ENCODE results near the gene CCDC12.
"Not testable (repeated sequence)": the region's sequence is repeated elsewhere in the genome, so short reads cannot be mapped to it uniquely, and the experiment has no call there.

Gene CCDC12

GRCh38 chr3:46978985-46979944 is 2.7 kb upstream of the CCDC12 start, which contains the start of gene NBEAL2:
TSS of gene NBEAL2 (plus strand) at chr3:46979666. CDS start at chr3:46979862, 196 bp downstream.
- peak; percentile 95 for DNase-seq (ENCODE audit: low read depth)

- DNase-seq (ENCODE audit: low read depth) = no peak
Observed at GRCh38 chr3:46978381-46978780, 1.8 kb upstream of the CCDC12 start.

- no peak for DNase-seq (ENCODE audit: low read depth)
Observed at GRCh38 chr3:46977811-46978195, 1.3 kb upstream of the CCDC12 start.

GRCh38 chr3:46974421-46975171 is 1.9 kb downstream of the CCDC12 start:
- DNase-seq (ENCODE audit: low read depth) = no peak

DNA sequence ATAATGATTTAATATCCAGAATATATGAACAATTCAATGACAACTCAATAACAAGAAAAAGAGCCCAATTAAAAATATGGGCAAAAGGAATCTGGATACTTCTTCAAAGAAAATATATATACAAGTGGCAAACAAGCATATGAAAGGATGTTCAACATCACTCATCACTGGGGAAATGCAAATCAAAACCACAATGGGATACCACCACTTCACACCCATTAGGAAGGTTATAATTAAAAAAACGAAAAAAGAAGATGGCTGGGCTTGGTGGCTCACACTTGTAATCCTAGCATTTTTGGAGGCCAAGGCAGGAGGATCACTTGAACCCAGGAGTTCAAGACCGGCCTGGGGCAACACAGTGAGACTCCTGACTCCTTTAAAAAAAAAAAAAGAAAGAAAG is 4.1 kb downstream of the CCDC12 start:
- no peak for DNase-seq (ENCODE audit: low read depth)

- DNase-seq (ENCODE audit: low read depth) = no peak
Observed at GRCh38 chr3:46971742-46972141, 4.8 kb downstream of the CCDC12 start.

DNA sequence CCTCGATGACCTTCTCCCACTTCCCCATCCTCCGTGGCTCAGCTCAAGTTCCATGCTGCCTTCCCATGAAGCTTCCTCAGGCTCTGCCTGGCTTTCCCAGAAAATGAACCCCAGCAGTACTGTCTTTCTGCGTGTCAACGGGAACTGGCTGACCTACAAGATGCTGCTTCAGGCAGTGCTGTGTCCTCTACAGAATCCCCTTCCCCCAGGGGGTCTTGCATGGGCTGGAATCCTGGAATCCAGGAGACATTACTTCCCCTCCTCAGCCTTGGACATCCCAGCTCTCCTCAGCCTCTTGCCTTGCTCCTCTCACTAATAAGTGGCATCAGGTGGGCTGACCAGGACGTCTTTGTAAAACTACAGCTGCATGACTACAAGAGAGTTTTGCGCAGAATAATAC is 5.4 kb downstream of the CCDC12 start:
- DNase-seq (ENCODE audit: low read depth) = no peak

- DNase-seq (ENCODE audit: low read depth) = no peak
Observed at GRCh38 chr3:46970391-46971091, 6.0 kb downstream of the CCDC12 start.

GRCh38 chr3:46968783-46969428 is 7.6 kb downstream of the CCDC12 start:
- no peak for DNase-seq (ENCODE audit: low read depth)

- DNase-seq (ENCODE audit: low read depth) = no peak
Observed at GRCh38 chr3:46966811-46967210, 9.7 kb downstream of the CCDC12 start.

DNA sequence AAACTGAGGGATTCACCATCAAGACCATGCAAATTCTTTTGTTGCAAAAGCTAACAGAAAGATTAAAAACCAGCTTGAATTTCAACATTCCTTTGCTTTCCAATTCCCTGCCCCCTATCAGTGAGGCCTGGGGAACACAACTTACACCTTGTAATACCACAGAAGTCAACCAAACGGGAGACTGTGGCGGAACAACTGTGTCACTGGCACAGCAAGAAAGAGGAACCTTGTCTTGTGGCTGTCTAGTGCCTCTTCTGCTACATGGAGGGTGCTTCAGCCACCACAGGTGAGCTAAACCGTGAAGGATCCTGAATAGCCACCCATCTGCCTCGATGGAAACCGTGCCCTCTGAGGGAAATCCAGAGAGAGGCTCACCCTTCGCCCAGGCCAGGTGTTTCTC is 11.4 kb downstream of the CCDC12 start:
- no peak for DNase-seq (ENCODE audit: low read depth)

- DNase-seq (ENCODE audit: low read depth) = not testable (repeated sequence)
Observed at GRCh38 chr3:46964038-46964590, 12.4 kb downstream of the CCDC12 start.

DNA sequence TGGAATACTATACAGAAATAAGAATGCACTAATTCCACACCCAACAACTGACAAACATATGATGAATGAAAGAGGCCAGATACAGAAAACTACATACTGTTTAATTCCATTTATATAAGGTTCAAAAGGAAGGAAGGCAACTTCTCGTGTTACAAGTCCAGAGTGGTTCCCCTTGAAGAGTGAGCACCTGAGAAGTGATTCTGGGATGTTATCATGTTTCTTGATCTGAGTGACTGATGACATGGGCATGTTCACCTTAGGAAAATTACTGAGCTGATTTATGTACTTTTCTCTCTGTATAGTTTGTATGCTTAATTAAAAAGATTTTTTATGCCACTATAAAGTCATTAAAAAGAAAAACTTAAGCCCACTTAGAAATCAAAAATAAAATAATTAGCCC is 13.6 kb downstream of the CCDC12 start:
- no peak for DNase-seq (ENCODE audit: low read depth)

DNA sequence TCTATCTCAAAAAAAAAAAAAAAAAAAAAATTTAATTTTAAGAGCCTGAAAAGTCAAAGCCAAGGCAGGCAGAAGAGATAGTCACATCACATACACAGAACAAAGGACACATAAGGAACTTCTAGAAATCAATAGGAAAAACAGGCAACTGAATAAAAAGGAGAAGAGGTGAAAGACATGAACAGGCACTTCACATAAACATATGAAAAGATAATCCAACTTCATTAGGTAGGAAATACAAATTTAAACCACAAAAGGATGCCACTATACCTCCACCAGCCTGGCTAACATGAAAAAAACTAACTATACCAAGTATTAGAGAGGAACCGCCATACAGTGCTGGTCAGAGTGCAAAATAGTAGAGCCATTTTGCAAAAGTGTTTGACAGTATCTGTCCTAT is 14.1 kb downstream of the CCDC12 start:
- DNase-seq (ENCODE audit: low read depth) = no peak

DNA sequence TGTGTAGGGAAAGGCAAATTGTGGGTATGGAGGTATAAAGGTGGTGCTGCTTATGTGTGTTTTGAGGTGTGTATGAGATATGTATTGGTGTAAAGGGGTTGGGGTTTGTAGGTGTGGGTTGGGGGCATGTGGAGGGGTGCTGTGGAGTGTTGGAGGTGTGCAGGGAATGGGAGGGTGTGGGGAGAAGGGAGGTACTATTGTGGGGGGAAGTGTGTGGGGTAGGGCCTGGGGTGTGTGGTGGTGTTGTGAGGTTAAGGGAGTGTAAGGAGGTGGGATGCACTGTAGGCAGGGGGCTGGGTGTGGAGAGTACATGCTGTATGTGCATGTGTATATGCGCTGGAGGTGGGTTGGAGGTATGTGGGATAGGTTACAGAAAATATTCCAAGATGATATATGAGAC is 15.7 kb downstream of the CCDC12 start:
- no peak for DNase-seq (ENCODE audit: low read depth)

DNA sequence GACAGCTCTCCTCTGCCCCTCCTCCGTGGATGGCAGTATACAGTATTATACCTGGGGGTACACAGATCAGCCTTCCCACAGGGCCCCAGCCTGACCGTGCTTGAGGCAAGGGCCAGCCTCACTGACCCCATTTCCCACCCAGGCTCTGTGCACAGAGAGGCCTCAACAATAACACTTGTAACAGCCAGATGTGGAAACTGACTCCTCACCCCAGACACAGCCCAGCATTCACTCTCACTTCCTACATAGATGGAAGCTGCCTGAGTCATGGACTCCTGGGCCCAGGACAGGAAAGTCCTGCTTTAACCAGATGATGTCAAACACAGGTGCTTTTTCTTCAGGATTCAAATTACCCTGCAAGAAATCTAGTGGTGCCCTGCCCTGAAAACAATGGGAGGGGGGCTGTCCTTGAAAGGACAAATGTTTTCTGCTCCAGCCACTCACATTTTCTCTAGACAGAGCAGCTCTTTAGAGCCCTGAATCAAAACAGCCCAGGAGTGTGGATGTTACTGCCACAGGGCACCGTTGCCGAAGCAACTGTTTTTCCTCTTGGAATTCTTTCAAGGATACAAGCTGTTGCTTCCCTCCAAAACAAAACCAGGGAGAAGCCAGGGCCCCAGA is 16.4 kb downstream of the CCDC12 start:
- DNase-seq (ENCODE audit: low read depth) = no peak

GRCh38 chr3:46959161-46959511 is 17.4 kb downstream of the CCDC12 start:
- no peak for DNase-seq (ENCODE audit: low read depth)

- DNase-seq (ENCODE audit: low read depth) = no peak
Observed at GRCh38 chr3:46958467-46959160, 17.9 kb downstream of the CCDC12 start.

DNA sequence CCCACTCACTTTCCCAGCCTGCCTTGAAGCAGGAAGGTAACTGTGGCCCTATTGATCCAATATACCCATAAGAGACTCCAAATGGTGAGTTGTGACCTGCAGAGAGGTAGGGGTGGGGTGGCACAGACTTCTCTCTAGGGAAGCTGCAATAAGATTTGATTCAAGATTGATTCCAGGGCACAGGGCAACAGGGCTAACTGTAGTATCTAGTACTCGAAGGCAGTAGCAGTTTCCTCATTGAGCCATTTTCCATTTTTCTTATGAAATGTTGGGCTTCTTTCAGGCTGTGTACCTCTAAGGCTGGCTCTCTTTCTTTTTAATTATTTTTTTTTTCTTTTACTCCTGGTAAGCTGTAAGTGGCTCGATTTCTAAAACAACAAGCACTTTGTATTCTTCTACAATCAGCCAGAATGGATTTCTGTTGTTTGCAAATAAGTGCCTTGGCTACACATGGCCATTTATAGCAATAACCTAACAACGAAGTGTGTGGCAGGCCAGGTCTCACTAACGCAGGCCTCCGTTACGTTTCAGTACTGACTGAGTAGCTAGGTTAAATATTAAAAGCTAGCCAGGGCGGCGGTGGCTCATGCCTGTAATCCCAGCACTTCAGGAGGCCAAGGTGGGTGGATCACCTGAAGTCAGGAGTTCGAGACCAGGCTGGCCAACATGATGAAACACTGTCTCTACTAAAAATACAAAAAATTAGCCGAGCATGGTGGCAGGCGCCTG is 19.3 kb downstream of the CCDC12 start:
- no peak for DNase-seq (ENCODE audit: low read depth)

DNA sequence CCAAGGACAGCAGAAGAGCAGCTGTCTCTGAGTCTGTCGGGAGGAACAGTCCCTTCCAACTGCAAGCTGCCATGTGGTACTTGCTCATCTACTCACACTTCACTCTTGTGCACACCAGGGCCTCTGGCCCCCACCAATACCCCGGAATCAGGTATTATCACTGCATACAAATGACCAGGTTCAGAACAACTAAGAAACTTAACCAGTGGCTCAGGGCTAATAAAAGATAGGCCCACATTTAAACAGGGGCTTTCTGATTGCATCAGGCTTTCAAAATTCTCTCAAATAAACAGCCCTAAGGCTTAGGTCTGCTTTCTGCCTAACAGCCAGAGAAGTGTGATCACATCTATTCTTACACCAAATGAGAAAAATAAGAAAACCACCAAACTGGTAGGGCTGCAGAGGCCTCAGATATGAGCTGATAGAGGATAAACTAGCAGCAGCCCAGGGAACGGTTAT is 20.7 kb downstream of the CCDC12 start:
- no peak for DNase-seq (ENCODE audit: low read depth)
